GM12872 (cell line): ENCODE data around the gene MYL6B.
A peak's percentile ranks its signal among the peaks of the same experiment; 100 is the strongest.

Experiments used
- TF ChIP-seq, protein P1 (sequence below): IDR thresholded peaks from 3 replicates; pipeline ENCODE4 v1.5.1; 2011; ENCODE audit warnings: low read depth, mild to moderate bottlenecking, low read length, moderate library complexity; ENCODE audit not compliant: insufficient read depth

Gene MYL6B

DNA sequence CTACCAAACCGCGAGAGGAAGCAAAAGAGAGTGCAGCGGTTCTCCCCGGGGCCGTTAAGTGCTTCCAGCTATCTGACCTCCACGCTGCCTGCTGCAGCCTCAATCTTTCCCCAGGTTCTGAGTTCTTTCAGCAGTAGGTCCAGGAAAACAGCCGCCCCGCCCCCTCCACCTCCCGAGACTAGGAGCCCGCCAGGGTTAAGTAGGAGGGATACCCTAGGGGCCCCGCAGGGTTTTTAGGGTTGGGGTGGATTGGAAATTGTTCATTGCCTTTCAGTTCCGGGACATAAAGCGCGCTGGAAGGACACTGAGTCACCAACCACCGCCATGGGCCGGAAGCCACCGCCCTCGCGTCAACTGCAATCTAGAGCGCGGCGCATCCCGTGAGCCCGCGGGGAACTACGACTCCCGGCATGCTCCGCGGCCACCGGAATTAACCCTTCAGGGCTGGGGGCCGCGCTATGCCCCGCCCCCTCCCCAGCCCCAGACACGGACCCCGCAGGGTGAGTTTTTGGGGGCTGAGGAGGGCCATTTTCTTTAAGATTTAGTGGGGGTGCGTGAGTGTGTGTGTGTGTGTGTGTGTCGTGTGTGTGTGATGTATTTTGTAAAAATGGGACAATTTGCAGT is at the start of gene MYL6B:
Gene MYL6B (plus strand): TSS at position 456 of the 624 bp plus-strand sequence. CDS start 1,332 bp downstream, outside the sequence.
- TF ChIP-seq, protein P1, sequence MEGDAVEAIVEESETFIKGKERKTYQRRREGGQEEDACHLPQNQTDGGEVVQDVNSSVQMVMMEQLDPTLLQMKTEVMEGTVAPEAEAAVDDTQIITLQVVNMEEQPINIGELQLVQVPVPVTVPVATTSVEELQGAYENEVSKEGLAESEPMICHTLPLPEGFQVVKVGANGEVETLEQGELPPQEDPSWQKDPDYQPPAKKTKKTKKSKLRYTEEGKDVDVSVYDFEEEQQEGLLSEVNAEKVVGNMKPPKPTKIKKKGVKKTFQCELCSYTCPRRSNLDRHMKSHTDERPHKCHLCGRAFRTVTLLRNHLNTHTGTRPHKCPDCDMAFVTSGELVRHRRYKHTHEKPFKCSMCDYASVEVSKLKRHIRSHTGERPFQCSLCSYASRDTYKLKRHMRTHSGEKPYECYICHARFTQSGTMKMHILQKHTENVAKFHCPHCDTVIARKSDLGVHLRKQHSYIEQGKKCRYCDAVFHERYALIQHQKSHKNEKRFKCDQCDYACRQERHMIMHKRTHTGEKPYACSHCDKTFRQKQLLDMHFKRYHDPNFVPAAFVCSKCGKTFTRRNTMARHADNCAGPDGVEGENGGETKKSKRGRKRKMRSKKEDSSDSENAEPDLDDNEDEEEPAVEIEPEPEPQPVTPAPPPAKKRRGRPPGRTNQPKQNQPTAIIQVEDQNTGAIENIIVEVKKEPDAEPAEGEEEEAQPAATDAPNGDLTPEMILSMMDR: no peak

- TF ChIP-seq, protein P1: no peak
These were observed 49.7 kb upstream of the MYL6B start for GRCh38 chr12:56102683-56103065.

- TF ChIP-seq, protein P1: no peak
These were observed 49.2 kb upstream of the MYL6B start for GRCh38 chr12:56103066-56103711.

DNA sequence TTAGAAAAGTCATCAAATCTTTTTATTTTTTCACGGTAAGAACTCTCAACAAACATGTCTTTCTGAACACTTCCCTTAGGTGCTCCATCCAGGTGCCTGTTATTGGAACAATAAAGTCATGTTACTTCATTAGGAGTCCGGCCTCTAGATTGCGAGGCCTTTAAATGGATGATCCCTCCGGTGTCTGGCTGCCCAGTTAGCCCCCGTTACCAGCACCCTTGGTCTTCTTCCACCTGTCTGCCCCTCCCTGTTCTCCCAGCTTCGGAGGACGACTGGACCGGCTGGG is 48.6 kb upstream of the MYL6B start:
- TF ChIP-seq, protein P1: no peak

- TF ChIP-seq, protein P1: no peak
These were observed 48.1 kb upstream of the MYL6B start, which contains the start of gene PA2G4 for GRCh38 chr12:56104109-56104814. Gene PA2G4, plus strand, starts transcription at chr12:56104559. Its CDS starts 179 bp downstream, at chr12:56104738.

GRCh38 chr12:56104815-56105608 is 47.4 kb upstream of the MYL6B start:
- TF ChIP-seq, protein P1: 0 out of 3 replicates have a peak, but pooled peaks have one; percentile 1

GRCh38 chr12:56105609-56105902 is 46.8 kb upstream of the MYL6B start:
- TF ChIP-seq, protein P1: no peak
